GM19438 (cell line): ENCODE measurements around the gene MIPEP.
"Not testable (repeated sequence)": the region's sequence is repeated elsewhere in the genome, so short reads cannot be mapped to it uniquely, and the experiment has no call there.

ENCODE experiments used
- ATAC-seq: cut with Tn5 transposase; IDR thresholded peaks from one replicate; pipeline ENCODE4 v1.9.1; 2021; ENCODE audit warnings: low read depth; ENCODE audit not compliant: unreplicated experiment

The MIPEP gene

GRCh38 chr13:23888658-23889614, at the start of gene MIPEP:
TSS of gene MIPEP (minus strand) at chr13:23889400. CDS start at chr13:23889320, 80 bp downstream.
- ATAC-seq = peak; percentile 90

- ATAC-seq = no peak
Observed at GRCh38 chr13:23934520-23934919, 45.3 kb upstream of the MIPEP start.

- no peak for ATAC-seq
Observed at GRCh38 chr13:23928985-23929384, 39.8 kb upstream of the MIPEP start.

- no peak for ATAC-seq
Observed at GRCh38 chr13:23923031-23923430, 33.8 kb upstream of the MIPEP start.

GRCh38 chr13:23922005-23922932, 33.1 kb upstream of the MIPEP start:
- no peak for ATAC-seq

GRCh38 chr13:23921451-23921888, 32.3 kb upstream of the MIPEP start:
- no peak for ATAC-seq

- no peak for ATAC-seq
Observed at GRCh38 chr13:23919006-23919405, 29.8 kb upstream of the MIPEP start.

GRCh38 chr13:23918208-23918607, 29.0 kb upstream of the MIPEP start:
- no peak for ATAC-seq

- no peak for ATAC-seq
Observed at GRCh38 chr13:23915308-23915707, 26.1 kb upstream of the MIPEP start.

GRCh38 chr13:23912469-23912868, 23.3 kb upstream of the MIPEP start:
- no peak for ATAC-seq

GRCh38 chr13:23909606-23910005, 20.4 kb upstream of the MIPEP start:
- ATAC-seq = no peak

- ATAC-seq = no peak
Observed at GRCh38 chr13:23905766-23906165, 16.6 kb upstream of the MIPEP start.

- ATAC-seq = no peak
Observed at GRCh38 chr13:23903906-23904280, 14.7 kb upstream of the MIPEP start.

- no peak for ATAC-seq
Observed at GRCh38 chr13:23902975-23903905, 14.0 kb upstream of the MIPEP start.

- no peak for ATAC-seq
Observed at GRCh38 chr13:23901365-23901764, 12.2 kb upstream of the MIPEP start.

GRCh38 chr13:23899555-23899954, 10.4 kb upstream of the MIPEP start:
- ATAC-seq = no peak

- no peak for ATAC-seq
Observed at GRCh38 chr13:23898101-23898500, 8.9 kb upstream of the MIPEP start.

GRCh38 chr13:23897452-23897919, 8.3 kb upstream of the MIPEP start, which contains the start of gene C1QTNF9B:
TSS of gene C1QTNF9B (minus strand) at chr13:23897502.
- not testable (repeated sequence) for ATAC-seq

GRCh38 chr13:23894746-23895145, 5.5 kb upstream of the MIPEP start:
- ATAC-seq = not testable (repeated sequence)

GRCh38 chr13:23893791-23894190, 4.6 kb upstream of the MIPEP start:
- ATAC-seq = not testable (repeated sequence)
